GM21390 (cell line): ENCODE data around the gene MZB1.
A peak's percentile ranks its signal among the peaks of the same experiment; 100 is the strongest.

ENCODE experiments used
- ATAC-seq: cut with Tn5 transposase; IDR thresholded peaks from one replicate; pipeline ENCODE4 v1.9.1; 2021; ENCODE audit not compliant: unreplicated experiment

Gene MZB1

GRCh38 chr5:139389701-139390638, at the start of gene MZB1:
MZB1 (minus strand) TSS chr5:139389913; CDS start chr5:139389856, 57 bp downstream.
- ATAC-seq, result peak; percentile 31

- peak; percentile 96 for ATAC-seq
These were observed 49.5 kb upstream of the MZB1 start, which contains the start of gene DNAJC18 for GRCh38 chr5:139439013-139439903. DNAJC18 (minus strand) TSS chr5:139439525; CDS start chr5:139439445, 80 bp downstream.

- no peak for ATAC-seq
These were observed 48.9 kb upstream of the MZB1 start for GRCh38 chr5:139438707-139439012.

GRCh38 chr5:139435676-139436075, 46.0 kb upstream of the MZB1 start:
- ATAC-seq, result no peak

GRCh38 chr5:139431706-139432105, 42.0 kb upstream of the MZB1 start:
- no peak for ATAC-seq

GRCh38 chr5:139430015-139430414, 40.3 kb upstream of the MZB1 start:
- no peak for ATAC-seq

- ATAC-seq, result no peak
These were observed 36.6 kb upstream of the MZB1 start for GRCh38 chr5:139426203-139426885.

GRCh38 chr5:139425497-139425896, 35.8 kb upstream of the MZB1 start:
- ATAC-seq, result no peak

GRCh38 chr5:139422307-139422893, 32.7 kb upstream of the MZB1 start:
- no peak for ATAC-seq

GRCh38 chr5:139419226-139420192, 29.8 kb upstream of the MZB1 start:
- no peak for ATAC-seq

GRCh38 chr5:139418793-139419192, 29.1 kb upstream of the MZB1 start:
- no peak for ATAC-seq

- no peak for ATAC-seq
These were observed 27.5 kb upstream of the MZB1 start for GRCh38 chr5:139417214-139417613.

- ATAC-seq, result no peak
These were observed 26.9 kb upstream of the MZB1 start for GRCh38 chr5:139416651-139417050.

GRCh38 chr5:139415869-139416268, 26.2 kb upstream of the MZB1 start:
- ATAC-seq, result no peak

- no peak for ATAC-seq
These were observed 25.6 kb upstream of the MZB1 start for GRCh38 chr5:139415221-139415861.

- no peak for ATAC-seq
These were observed 24.9 kb upstream of the MZB1 start for GRCh38 chr5:139414581-139415130.

GRCh38 chr5:139413963-139414362, 24.2 kb upstream of the MZB1 start:
- ATAC-seq, result no peak

GRCh38 chr5:139413153-139413552, 23.4 kb upstream of the MZB1 start:
- no peak for ATAC-seq
